MM.1S (cell line): ENCODE results near the gene NRIP3.

Source experiments
- DNase-seq: peaks from one replicate; pipeline ENCODE4 v3.0.0-alpha.2; 2015
- H2AFZ ChIP-seq: fragments of 300-600 bp; sonication (generic); 2 replicates; pipeline ENCODE4 v1.6.0; 2016; ENCODE audit warnings: antibody characterized with exemption, low read length
- H3F3A ChIP-seq: fragments of 300-600 bp; sonication (generic); 2 replicates; pipeline ENCODE4 v1.6.1; 2016; ENCODE audit warnings: mild to moderate bottlenecking, antibody characterized with exemption, low read length, moderate library complexity, mixed read lengths; ENCODE audit not compliant: insufficient read depth
- H3K27ac ChIP-seq: fragments of 300-600 bp; sonication (generic); 2 replicates; pipeline ENCODE4 v1.5.1; 2016; ENCODE audit warnings: mild to moderate bottlenecking, low read length
- H3K27me3 ChIP-seq: fragments of 300-600 bp; sonication (generic); replicated peaks from 2 replicates; pipeline ENCODE4 v1.6.0; 2016; ENCODE audit warnings: low read length; ENCODE audit not compliant: insufficient read depth
- H3K36me3 ChIP-seq: fragments of 300-600 bp; sonication (generic); replicated peaks from 2 replicates; pipeline ENCODE4 v1.6.1; 2016; ENCODE audit warnings: mild to moderate bottlenecking, low read length, mixed read lengths; ENCODE audit not compliant: insufficient read depth
- H3K4me1 ChIP-seq: fragments of 300-600 bp; sonication (generic); 2 replicates; pipeline ENCODE4 v1.6.1; 2016; ENCODE audit warnings: low read length, mixed read lengths
- H3K4me2 ChIP-seq: fragments of 300-600 bp; sonication (generic); 2 replicates; pipeline ENCODE4 v1.6.0; 2016; ENCODE audit warnings: low read depth, low read length
- H3K4me3 ChIP-seq: fragments of 300-600 bp; sonication (generic); 2 replicates; pipeline ENCODE4 v1.5.1; 2016; ENCODE audit warnings: low read length, mixed read lengths
- H3K79me2 ChIP-seq: fragments of 300-600 bp; sonication (generic); 2 replicates; pipeline ENCODE4 v1.6.1; 2016; ENCODE audit warnings: mixed run types, low read length, mixed read lengths
- H3K9ac ChIP-seq: fragments of 300-600 bp; sonication (generic); 2 replicates; pipeline ENCODE4 v1.6.1; 2016; ENCODE audit warnings: low read length, mixed read lengths
- H3K9me2 ChIP-seq: fragments of 300-600 bp; sonication (generic); replicated peaks from 2 replicates; pipeline ENCODE4 v1.6.1; 2016; ENCODE audit warnings: mild to moderate bottlenecking, low read length, mixed read lengths; ENCODE audit not compliant: insufficient read depth
- H3K9me3 ChIP-seq: fragments of 300-600 bp; sonication (generic); replicated peaks from 2 replicates; pipeline ENCODE4 v1.6.1; 2016; ENCODE audit warnings: mild to moderate bottlenecking, low read length, mixed read lengths; ENCODE audit not compliant: insufficient read depth
- H4K20me1 ChIP-seq: fragments of 300-600 bp; sonication (generic); 2 replicates; pipeline ENCODE4 v1.6.1; 2016; ENCODE audit warnings: mild to moderate bottlenecking, low read length, moderate library complexity, mixed read lengths; ENCODE audit not compliant: insufficient read depth
- EZH2 ChIP-seq: fragments of 300-600 bp; sonication (generic); optimal IDR thresholded peaks from 2 replicates; pipeline ENCODE3; 2017; ENCODE audit warnings: low read depth, mild to moderate bottlenecking, antibody characterized with exemption, low read length, mixed read lengths
- EZH2phosphoT487 ChIP-seq: fragments of 300-600 bp; sonication (generic); IDR thresholded peaks from 2 replicates; pipeline ENCODE4 v1.6.1; 2018; ENCODE audit warnings: antibody characterized with exemption, low read length
- TF ChIP-seq, protein P1 (sequence below): fragments of 300-600 bp; sonication (generic); IDR thresholded peaks from 2 replicates; pipeline ENCODE4 v1.5.1; 2016; ENCODE audit warnings: antibody characterized with exemption, low read length, mixed read lengths

NRIP3 gene

DNA sequence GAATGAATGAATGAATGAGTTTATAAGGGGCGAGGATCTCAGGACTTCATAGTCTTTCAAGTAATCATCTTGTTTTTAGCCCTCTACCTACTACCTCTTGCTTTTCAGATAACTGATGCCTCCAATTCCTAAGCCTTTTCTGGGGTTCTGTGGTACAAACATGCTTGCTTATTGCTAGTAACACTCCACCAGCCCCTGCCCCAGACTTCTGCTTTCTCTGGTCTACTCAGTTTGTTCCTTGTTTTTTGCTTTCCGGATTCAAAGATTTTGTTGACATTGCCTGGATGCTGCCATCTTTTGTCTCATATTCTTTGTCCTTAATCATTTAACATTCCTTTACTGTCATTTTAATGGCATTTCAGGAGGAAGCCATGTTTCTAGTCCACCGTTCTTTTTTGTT, 30.7 kb downstream of the NRIP3 start:
- Histone ChIP-seq H4K20me1 (no peaks in the 10 kb centered on the region), H3K4me1 (no peaks in the 10 kb centered on the region), H2AFZ (no peak overlapping the region), H3K4me3 (no peak overlapping the region), H3K4me2 (no peak overlapping the region), H3K27me3 (no peaks in the 10 kb centered on the region), H3K9me2 (no peaks in the 10 kb centered on the region), H3F3A (no peaks in the 10 kb centered on the region), H3K79me2 (no peaks in the 10 kb centered on the region), H3K9me3 (no peaks in the 10 kb centered on the region), H3K27ac (no peak overlapping the region), H3K36me3 (no peaks in the 10 kb centered on the region), H3K9ac (no peak overlapping the region)
- TF ChIP-seq EZH2 (no peak), EZH2phosphoT487 (no peak)
- TF ChIP-seq, protein P1, sequence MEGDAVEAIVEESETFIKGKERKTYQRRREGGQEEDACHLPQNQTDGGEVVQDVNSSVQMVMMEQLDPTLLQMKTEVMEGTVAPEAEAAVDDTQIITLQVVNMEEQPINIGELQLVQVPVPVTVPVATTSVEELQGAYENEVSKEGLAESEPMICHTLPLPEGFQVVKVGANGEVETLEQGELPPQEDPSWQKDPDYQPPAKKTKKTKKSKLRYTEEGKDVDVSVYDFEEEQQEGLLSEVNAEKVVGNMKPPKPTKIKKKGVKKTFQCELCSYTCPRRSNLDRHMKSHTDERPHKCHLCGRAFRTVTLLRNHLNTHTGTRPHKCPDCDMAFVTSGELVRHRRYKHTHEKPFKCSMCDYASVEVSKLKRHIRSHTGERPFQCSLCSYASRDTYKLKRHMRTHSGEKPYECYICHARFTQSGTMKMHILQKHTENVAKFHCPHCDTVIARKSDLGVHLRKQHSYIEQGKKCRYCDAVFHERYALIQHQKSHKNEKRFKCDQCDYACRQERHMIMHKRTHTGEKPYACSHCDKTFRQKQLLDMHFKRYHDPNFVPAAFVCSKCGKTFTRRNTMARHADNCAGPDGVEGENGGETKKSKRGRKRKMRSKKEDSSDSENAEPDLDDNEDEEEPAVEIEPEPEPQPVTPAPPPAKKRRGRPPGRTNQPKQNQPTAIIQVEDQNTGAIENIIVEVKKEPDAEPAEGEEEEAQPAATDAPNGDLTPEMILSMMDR = no peak
- no peak for DNase-seq

DNA sequence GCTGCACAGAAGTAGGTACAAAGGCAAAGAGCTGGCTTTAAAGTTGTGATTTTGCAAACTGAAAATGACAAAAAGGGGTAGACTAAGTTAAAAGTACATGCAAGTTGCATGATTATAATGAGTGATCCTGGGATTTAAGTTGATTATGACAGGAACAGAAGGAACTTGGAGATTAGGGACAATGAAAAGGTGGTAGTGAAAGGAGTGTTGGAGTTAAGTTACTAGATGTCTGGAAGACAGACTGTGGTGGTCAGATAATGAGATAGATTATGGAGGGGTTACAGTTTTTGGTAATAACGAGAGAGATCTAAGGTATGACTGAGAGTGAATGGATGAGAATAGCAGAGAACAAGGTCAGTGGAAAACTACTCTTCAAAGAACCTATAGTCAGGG, 31.9 kb downstream of the NRIP3 start:
- no peak for DNase-seq
- no peaks in the 10 kb centered on the region for H3K27me3 ChIP-seq

DNA sequence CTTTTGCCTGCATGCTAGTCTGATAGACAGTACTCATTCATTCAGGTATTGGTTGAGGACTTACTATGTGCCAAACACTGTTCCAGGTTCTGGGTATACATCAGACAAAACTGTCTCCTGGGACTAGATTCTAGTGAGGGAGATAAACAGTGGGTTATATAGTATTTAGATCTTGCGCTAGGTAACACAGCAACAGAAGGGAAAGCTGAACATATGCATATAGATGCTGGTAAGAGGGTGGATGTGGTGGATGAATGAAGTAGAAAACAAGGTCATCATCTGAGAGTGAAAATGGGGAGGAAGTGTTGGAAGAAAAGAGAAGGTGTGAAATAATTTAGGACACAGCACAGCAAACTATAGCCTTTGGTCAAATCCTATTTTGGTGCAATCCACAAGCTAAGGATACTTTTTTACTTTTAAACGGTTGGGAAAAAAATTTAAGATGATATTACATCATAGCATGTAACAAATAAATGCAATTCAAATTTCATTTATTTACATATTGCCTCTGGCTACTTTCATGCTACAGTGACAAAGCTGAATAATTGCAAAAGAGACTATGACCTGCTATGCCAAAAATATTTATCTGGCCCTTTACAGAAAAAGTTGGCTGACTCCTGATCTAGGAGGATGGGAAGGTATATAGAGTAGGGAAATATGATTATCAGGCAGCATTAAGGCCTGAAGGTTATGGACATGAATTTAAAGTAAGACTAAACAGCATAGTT, 32.4 kb downstream of the NRIP3 start:
- Histone ChIP-seq H3K4me1 (peaks cover 4% of the 10 kb centered on the region; the same call in 1 of the 2 replicates), H2AFZ (no peak overlapping the region), H3K27ac (no peak overlapping the region), H3K9me3 (no peaks in the 10 kb centered on the region), H3F3A (no peaks in the 10 kb centered on the region), H4K20me1 (no peaks in the 10 kb centered on the region), H3K36me3 (no peaks in the 10 kb centered on the region), H3K9me2 (no peaks in the 10 kb centered on the region), H3K79me2 (no peaks in the 10 kb centered on the region), H3K4me2 (no peak overlapping the region), H3K27me3 (no peaks in the 10 kb centered on the region), H3K9ac (no peak overlapping the region), H3K4me3 (no peak overlapping the region)
- TF ChIP-seq, protein P1 = no peak
- TF ChIP-seq EZH2phosphoT487 (no peak), EZH2 (no peak)
- DNase-seq = no peak

More for the DNA sequence above, 31.9 kb downstream of the NRIP3 start:
- TF ChIP-seq, protein P1 = no peak
- TF ChIP-seq EZH2 = no peak
- no peak for TF ChIP-seq EZH2phosphoT487
- Histone ChIP-seq H3K4me2 (no peak overlapping the region), H3K9me3 (no peaks in the 10 kb centered on the region), H3K79me2 (no peaks in the 10 kb centered on the region), H2AFZ (no peak overlapping the region), H3K27ac (no peak overlapping the region), H3K36me3 (no peaks in the 10 kb centered on the region), H3K9ac (no peak overlapping the region), H3K4me1 (peaks cover 4% of the 10 kb centered on the region; the same call in 1 of the 2 replicates), H3F3A (no peaks in the 10 kb centered on the region), H3K9me2 (no peaks in the 10 kb centered on the region), H3K4me3 (no peak overlapping the region), H4K20me1 (no peaks in the 10 kb centered on the region)
